ENCODE results near the gene MAPK14. TPM values are rescaled to one million over a fixed set of nuclear protein-coding genes. Genes with fewer than 3 reads are reported as not detected.
A peak's percentile ranks its signal among the peaks of the same experiment; 100 is the strongest.

The MAPK14 gene
- total RNA-seq, 1 donor from 2014 or later = 36.5 TPM

- Mint-ChIP-seq H3K27ac (ENCODE audit: unreplicated experiment) (no peak overlapping the region), H3K27me3 (ENCODE audit: low read depth) (no peaks in the 10 kb centered on the region), H3K4me3 (ENCODE audit: unreplicated experiment) (no peak overlapping the region), H3K9me3 (ENCODE audit: low read depth) (no peaks in the 10 kb centered on the region), H3K4me1 (ENCODE audit: low read depth) (peaks cover 11% of the 10 kb centered on the region), H3K36me3 (ENCODE audit: low read depth) (peaks cover 8% of the 10 kb centered on the region)
- no peak for DNase-seq (ENCODE audit: low spot score)
- TF ChIP-seq CTCF (IDR thresholded peaks at IDR 0.05) = no peak
Observed at GRCh38 chr6:36072681-36073080, 45.1 kb downstream of the MAPK14 start.

DNA sequence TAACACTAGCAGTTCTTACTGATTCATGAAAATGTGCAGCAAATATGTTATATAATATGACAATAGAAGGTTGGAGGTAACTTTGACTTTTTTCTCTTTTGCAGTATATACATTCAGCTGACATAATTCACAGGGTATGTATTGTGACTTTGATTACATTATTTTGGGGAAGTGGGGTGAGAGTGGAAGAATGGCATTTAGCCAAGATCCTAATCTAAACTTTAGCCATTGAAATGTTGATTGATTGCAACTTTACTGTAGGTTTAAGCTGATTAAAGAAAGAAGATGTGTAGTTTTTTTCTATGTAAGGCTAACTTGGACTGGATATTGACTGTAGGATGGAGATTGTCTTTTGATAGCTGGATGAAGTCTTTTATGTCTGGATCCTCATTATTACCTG, 46.0 kb downstream of the MAPK14 start:
- H3K36me3 Mint-ChIP-seq (ENCODE audit: low read depth) = peaks cover 8% of the 10 kb centered on the region
- H3K4me3 Mint-ChIP-seq (ENCODE audit: unreplicated experiment) = no peak overlapping the region
- TF ChIP-seq CTCF (IDR thresholded peaks at IDR 0.05) = no peak
- H3K27ac Mint-ChIP-seq (ENCODE audit: unreplicated experiment) = no peak overlapping the region
- H3K4me1 Mint-ChIP-seq (ENCODE audit: low read depth) = peaks cover 8% of the 10 kb centered on the region
- H3K27me3 Mint-ChIP-seq (ENCODE audit: low read depth) = no peaks in the 10 kb centered on the region
- DNase-seq (ENCODE audit: low spot score) = no peak
- H3K9me3 Mint-ChIP-seq (ENCODE audit: low read depth) = no peaks in the 10 kb centered on the region

DNA sequence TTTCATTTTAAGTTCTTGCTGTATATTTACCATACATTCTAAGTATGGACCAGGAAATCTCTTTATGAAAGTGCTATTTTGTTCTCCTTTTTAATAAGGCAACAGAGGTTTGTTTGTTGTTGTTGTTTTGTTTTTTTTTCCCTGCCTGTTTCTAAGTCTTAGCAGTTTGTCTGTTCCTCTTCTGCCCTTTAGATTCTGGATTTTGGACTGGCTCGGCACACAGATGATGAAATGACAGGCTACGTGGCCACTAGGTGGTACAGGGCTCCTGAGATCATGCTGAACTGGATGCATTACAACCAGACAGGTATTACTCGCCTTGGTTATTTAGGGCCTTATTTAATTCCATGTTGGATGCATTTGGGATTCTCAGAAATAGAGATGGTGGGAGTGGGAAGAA, 48.0 kb downstream of the MAPK14 start:
- peak; percentile 28 for TF ChIP-seq CTCF (IDR thresholded peaks at IDR 0.05)
- Mint-ChIP-seq H3K36me3 (ENCODE audit: low read depth) (peaks cover 19% of the 10 kb centered on the region), H3K9me3 (ENCODE audit: low read depth) (peaks cover 2% of the 10 kb centered on the region), H3K4me3 (ENCODE audit: unreplicated experiment) (no peak overlapping the region), H3K27me3 (ENCODE audit: low read depth) (no peaks in the 10 kb centered on the region), H3K27ac (ENCODE audit: unreplicated experiment) (peak overlapping the region; percentile 18), H3K4me1 (ENCODE audit: low read depth) (peaks cover 4% of the 10 kb centered on the region)
- no peak for DNase-seq (ENCODE audit: low spot score)

GRCh38 chr6:36076178-36077063, 48.8 kb downstream of the MAPK14 start:
- Mint-ChIP-seq H3K4me1 (ENCODE audit: low read depth) (peaks cover 4% of the 10 kb centered on the region), H3K27ac (ENCODE audit: unreplicated experiment) (peak overlapping the region; percentile 2), H3K27me3 (ENCODE audit: low read depth) (no peaks in the 10 kb centered on the region), H3K9me3 (ENCODE audit: low read depth) (peaks cover 9% of the 10 kb centered on the region), H3K4me3 (ENCODE audit: unreplicated experiment) (no peak overlapping the region), H3K36me3 (ENCODE audit: low read depth) (peaks cover 26% of the 10 kb centered on the region)
- no peak for DNase-seq (ENCODE audit: low spot score)
- TF ChIP-seq CTCF (IDR thresholded peaks at IDR 0.05) = no peak

DNA sequence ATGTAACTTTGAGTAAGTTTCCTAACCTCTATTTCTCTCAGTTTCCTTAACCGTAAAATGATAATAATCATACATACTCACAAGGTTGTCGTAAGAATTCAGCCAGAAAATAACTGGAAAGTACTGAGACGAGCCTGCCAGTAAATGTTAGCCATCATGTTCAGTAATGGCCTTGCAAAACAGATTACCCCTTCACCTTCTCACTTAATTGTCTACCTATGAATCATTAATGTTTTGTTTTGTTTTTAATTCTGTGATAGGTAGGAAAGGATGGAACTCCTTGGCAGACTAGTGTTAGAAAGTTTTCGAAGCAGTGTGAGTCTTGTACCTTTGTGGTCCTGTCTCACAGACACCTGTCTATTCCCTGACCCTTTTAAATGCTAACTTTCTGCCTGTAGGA, 50.6 kb downstream of the MAPK14 start:
- H3K27ac Mint-ChIP-seq (ENCODE audit: unreplicated experiment) = no peak overlapping the region
- H3K9me3 Mint-ChIP-seq (ENCODE audit: low read depth) = peaks cover 15% of the 10 kb centered on the region
- no peak for DNase-seq (ENCODE audit: low spot score)
- TF ChIP-seq CTCF (IDR thresholded peaks at IDR 0.05) = no peak
- peaks cover 4% of the 10 kb centered on the region for H3K4me1 Mint-ChIP-seq (ENCODE audit: low read depth)
- no peak overlapping the region for H3K4me3 Mint-ChIP-seq (ENCODE audit: unreplicated experiment)
- peaks cover 40% of the 10 kb centered on the region for H3K36me3 Mint-ChIP-seq (ENCODE audit: low read depth)
- H3K27me3 Mint-ChIP-seq (ENCODE audit: low read depth) = no peaks in the 10 kb centered on the region

All from chondrocyte (in vitro differentiated cells).